ENCODE measurements around the gene HDAC4.
"Not testable (repeated sequence)": the region's sequence is repeated elsewhere in the genome, so short reads cannot be mapped to it uniquely, and the experiment has no call there.

Gene HDAC4

DNA sequence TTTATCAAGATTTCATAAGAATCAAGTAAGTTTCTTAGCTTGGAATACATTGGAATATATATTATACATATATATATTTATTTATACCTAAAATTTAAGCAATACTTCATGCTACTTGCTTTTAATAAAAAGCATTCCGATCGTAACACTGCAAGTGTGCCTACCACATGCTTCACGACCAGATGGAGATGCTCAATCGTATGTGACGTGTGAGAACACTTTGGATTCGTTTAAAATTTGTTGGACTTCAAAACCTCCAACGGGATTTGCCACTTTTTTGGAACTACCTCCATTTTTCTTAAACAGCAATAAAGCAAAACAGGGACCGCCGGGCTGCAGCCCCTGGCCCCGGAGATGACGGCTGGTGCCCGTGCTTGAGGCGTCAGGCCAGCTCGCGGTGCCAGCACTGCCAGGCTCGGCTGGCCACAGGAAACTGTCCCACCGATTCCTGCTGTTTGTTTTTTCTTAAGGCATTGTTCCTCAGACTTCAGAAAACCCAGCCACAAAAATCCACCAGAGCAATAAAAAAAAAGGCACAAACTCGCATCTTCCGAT is 348.9 kb downstream of the HDAC4 start:
- no peak for DNase-seq

DNA sequence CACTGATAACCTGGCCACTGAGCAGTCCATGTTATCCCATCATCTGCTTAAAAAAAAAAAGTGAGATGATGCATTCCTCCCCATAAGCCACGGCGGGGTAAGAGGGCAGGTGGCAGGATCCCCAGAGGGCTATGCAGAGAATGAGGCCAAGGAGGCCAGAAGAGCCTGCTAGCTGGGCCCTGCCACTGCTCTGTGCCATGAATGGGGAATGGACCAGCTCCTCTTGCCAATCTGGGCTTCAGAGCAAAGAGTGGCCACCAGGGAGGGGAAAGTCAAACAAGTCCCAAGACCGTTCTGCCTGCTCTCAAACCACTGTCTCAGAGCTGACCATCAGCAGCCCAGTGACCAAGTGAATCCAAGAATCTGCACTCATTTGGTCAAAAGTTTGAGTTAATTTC is 350.6 kb downstream of the HDAC4 start:
- no peak for DNase-seq

DNA sequence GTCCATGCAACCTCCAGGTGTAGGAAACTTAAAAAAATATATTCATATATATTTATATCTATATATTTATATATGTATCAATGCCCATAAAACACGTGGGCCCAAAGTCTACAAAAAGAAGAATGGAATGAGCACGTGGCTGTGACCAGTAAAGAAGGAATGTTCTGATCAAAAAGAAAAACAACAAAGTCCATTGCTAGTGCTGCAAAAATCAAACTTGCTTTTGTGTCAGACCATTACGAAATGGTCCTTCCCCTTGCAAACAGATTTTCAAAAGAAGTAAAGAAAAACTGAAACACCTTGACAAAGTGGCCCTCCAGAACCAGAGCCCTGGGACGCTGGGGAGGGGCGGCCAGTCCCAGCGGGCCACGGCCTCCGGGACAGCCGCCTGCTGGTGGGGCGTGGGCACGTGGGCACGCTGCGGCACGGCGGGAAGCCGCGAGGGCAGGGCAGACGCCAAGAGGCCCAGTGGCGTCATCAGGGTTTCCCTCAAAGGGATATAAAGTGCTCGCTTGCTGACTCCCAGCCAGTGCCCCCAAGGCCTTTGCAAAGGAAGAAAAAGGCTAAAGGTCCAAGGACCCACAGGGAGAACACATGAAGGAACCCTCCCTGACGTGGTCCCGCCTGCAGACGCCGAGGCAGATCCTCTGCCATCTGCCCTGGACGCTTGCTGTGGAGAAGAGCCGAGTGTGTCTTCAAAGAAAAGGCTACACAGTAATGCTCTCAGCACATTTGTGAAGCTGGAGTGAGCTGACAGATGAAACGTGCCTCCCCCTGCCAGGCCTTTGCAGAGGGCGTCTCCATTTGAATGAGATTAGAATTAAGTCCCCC is 351.2 kb downstream of the HDAC4 start:
- DNase-seq: no peak

DNA sequence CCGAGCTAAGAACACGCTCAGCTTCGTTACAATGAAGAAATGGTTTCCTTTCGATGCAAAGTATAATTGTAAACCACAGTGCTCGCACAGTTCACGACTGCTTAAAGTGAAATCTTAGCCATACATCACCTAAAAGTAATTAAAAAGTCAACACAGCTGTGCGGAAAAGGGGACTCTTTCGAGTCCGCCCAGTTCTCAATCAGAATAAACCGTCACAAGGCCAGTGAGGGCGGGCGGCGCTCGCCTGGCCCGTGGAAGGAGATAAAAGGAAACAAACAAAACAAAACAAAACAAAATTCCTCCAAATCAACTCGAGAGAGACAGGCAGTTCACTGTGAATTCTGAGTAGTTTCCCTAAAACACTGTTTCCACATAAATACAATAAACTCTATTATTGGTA is 352.1 kb downstream of the HDAC4 start:
- no peak for DNase-seq

DNA sequence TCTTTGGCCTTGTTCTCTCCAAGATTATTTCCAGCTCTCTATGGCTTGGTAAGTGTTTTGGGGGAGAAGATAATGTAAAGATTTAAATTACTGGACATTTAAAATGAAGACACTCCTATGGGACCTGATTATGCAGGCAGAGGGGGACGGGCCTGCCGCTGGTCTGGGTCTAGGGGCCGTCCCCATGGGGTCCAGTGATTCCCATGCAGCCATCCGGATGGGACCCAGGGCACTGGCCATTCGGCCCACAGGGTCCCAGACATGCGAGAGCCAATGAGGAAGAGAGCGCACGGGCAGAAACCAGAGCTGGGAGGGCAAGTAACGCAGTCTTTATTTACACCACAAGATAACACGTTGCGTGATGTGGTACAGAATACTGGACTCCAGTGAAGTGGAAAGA is 353.0 kb downstream of the HDAC4 start:
- DNase-seq: no peak

DNA sequence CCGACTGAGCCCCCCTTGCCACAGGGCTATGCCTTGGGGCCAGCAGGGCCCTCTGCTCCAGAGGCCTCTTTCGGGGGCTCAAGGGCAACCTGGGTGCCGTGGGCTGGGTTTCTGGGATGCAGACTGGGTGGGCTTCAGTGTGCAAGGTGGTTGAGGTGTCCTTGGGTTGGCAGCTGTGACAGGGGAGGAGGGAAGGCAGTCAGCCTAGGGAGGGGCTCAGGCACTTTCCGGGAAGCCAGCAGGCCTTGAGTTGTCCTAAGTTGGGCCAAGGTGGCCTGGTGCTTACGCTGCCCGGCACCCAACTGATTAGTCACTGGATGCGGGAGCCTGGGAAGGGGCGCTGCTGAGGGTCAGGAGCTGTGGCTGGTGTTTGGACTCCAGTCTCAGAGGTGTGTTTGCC is 353.4 kb downstream of the HDAC4 start:
- DNase-seq: no peak

DNA sequence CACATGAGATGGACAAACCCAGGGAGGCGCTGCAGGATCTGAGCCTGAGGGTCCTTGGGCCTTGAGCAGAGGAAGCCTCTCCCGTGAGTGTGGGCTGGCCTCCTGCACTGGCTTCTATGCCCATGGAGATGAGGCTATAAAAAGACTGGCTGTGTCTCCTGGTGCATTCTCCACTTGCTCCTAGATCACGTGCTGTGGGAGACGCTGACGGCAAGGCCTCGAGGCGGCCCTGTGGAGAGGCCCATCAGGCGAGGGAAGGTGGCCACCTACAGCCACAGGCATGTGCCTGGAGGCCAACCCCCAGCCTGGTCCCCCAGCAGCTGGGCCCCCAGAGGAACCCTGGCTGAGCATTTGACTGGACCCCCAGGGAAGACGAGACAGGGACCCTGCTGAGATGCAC is 354.0 kb downstream of the HDAC4 start:
- no peak for DNase-seq

DNA sequence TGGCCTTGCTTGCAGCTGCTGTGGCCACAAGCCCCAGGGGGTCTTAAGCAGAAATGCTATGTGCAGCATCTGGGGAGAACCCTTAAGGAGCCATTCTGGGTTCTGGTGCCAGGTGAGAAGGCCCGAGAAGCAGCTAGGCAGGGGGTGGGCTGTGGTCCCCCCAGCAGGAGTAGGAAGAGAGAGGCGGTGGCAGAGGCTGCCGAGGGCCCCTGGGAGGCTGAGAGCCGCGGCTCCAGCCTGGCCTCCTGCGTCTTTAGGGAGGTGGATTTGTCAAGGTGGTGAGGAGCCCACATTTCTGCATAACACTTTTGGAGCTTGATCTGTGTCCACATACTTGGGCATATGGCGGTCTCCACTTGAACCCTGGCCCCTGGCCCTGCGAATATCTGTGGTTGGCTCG is 356.5 kb downstream of the HDAC4 start:
- no peak for DNase-seq

DNA sequence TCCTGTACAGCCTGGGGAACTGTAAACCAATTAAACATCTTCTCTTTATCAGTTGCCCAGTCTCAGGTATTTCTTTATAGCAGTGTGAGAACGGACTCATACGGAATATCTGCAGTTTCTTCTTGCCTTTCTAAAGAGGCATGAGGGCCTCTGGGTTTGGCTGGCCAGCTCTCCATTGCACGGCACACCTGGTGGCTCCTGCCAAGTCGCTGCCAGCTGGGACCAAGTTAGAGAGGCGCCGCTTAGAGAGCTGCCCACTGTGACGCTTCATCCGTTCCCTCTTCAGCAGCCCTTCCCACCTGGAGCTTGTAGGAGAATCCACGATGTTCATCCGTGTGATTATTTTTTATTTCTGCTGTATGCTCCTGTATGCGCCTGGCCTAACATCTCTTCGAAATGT is 357.5 kb downstream of the HDAC4 start:
- DNase-seq: no peak

DNA sequence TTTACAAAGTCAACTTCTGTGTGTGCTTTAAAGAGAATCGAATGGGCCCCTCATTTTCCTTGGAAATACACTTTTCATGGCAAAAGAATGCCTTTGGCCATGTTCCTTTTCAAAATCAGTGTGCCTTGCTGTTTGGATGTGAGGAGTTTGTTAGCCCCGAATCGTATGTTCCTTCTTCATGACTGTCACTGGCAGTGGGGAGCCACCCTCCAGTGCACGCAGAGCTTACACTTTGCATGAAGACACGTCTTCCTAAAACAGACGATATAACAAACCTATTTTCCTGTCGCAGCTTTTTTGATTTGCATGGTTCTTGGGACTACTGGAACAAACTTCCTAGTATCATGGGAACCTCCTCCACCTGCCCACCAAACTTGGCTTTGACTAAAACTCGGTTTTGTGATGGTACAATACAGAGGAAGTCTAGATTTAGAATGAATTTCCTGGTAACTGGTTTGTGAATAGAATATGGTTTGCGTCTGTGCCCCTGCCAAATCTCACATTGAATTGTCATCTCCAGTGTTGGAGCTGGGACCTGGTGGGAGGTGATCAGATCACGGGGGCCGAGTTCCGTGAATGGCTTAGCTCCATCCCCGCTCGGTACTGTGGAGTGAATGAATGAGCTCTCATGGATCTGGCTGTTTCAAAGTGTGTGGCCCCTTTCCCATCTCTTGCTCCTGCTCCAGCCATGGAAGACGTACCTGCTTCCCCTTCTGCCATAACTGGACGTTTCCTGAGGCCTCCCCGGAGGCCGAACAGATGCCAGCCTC is 358.1 kb downstream of the HDAC4 start:
- DNase-seq: no peak

DNA sequence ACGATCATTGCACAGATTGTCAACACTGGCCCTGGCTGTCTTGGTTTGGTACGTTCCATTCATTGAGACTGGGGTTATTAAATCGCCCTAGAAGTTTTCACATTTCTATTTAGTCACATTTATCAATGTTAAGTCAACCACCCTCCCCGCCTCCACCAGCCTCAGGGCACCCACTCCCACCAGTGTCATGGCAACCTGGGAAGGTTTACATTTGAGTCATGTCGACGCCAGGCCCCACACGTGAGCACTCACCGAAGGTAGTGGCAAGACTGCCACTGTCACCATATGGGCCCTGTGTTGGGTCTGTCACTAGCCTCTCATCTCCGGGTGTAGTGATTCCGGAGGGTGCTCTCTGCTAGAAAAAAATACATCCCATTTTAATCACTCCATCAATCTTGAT is 358.8 kb downstream of the HDAC4 start:
- DNase-seq: no peak

DNA sequence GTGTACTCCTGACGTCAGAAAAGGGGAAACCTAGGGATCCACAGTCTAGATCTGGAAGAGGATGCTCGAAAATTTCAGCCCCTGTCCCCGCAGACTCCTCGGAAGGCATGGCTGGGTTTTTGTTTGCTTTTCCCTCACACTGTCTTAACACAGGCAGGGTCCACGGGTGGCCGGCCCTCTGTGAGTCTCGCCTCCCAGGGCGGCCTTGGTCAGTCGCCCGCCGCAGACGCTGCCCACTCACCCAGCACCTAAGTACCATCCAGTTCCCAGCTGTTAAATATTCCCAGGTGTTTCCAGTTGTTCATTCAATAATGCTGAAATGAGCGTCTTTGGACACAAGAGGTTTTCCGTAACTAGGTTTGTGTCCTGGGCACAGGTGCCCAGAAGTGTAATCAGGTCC is 359.8 kb downstream of the HDAC4 start:
- DNase-seq: no peak

DNA sequence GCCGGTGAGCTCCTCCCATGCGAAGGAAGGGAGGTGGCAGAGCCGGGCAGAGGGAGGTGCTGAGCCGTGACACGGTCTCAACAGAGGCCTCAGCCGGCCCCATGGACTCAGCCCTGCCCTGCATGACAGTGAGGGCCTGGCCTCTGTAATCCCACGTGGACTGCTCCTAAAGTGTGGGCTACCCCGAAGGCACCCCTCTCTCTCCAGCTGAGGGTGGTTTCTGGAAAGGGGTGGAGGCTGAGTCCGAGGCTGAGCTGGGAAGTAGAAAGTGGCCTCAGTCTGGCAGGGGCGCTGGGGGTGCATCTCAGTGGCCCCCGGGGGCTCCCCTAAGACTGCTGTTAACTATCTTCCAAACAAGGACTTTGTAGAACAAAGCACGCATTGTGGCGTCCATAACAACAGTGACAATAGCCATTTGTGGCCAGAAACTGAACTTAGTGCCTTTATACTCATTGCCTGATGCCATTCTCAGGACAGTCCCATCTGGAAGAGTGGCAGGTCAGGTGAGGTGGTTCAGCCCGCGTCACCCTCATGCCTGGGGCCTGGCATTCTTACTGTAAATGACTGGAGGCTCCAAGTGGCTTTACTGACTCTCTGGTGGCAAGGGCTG is 360.6 kb downstream of the HDAC4 start:
- DNase-seq: no peak

DNA sequence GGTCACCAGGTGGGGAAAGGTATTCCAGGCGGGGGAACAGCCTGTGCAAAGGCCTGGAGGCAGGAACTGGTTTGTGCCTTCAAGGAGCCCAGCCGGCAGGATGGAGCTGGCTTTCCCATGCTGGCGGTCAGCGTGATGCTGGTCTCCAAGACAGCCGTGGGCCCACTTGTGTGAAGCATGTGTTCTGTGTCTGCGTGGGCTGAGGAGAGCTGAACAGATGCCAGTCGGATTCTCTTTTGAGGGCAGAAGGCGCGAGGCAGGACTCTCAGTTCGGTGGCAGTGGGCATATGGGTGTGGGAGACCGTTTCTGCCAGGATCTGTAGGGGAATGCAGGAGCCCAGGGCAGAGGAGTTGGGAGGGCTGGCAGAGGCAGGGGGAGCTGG is 361.4 kb downstream of the HDAC4 start:
- DNase-seq: no peak

DNA sequence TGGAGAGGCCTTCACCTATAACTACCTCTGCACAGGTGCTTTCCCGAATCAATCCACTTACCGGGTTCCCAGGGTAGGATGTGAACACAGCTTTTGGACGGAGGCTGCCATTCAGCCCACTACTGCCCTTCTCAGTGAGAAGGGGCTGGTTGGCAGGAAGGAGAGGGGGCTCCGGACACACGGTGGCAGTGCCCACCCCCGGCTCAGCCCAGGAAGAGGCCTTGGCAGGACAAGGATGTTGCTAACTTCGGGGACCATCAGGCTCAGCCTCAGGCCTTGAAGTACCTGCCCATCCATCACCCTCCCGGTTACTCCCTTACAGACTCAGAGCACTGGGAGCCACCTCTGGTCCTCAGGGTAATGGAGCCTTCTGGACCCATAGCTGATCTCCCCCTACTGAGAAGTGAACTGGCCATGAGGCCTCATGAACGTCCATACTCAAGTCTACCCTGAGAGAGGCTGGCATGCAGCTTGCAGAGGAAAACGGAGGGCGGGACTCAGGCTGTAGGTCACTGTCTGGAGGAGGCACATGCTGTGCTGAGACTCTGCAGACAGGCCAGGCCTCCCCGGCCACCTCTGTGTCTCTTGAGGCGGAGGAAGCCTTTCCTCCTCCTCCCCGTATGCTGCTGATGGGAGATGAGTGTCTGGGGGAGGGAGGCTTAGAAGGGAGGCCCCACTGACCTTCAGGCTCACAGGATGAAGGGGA is 361.9 kb downstream of the HDAC4 start:
- DNase-seq: no peak

DNA sequence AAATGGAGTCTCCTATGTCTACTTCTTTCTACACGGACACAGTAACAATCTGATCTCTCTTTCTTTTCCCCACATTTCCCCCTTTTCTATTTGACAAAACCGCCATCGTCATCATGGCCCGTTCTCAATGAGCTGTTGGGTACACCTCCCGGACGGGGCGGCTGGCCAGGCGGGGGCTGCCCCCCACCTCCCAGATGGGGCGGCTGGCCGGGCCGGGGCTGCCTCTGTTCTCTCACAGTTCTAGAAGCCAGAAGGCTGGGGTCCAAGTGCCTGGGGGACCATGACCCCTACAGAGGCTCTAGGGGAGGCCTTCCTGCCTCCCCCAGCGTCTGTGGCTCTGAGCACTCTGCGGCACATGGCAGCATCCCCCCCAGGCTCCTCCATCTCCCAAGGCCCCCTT is 362.5 kb downstream of the HDAC4 start:
- DNase-seq: not testable (repeated sequence)

DNA sequence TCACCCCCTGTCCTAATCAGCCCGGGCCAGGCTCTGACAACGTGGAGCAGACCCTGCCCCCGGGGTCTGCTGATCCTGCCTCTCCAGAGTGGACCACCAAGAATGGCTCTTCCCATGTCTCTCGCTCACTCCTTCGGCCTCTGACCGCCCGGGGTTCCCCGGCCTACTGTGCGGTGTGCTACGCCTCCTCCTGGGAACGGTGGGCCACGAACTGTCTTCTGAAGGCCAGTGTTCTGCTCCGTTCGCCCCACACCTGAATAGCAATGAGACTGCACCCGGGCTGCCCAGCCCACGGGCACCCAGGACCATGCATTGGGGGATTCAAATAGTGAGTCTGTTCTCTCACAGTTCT is 363.3 kb downstream of the HDAC4 start:
- no peak for DNase-seq

DNA sequence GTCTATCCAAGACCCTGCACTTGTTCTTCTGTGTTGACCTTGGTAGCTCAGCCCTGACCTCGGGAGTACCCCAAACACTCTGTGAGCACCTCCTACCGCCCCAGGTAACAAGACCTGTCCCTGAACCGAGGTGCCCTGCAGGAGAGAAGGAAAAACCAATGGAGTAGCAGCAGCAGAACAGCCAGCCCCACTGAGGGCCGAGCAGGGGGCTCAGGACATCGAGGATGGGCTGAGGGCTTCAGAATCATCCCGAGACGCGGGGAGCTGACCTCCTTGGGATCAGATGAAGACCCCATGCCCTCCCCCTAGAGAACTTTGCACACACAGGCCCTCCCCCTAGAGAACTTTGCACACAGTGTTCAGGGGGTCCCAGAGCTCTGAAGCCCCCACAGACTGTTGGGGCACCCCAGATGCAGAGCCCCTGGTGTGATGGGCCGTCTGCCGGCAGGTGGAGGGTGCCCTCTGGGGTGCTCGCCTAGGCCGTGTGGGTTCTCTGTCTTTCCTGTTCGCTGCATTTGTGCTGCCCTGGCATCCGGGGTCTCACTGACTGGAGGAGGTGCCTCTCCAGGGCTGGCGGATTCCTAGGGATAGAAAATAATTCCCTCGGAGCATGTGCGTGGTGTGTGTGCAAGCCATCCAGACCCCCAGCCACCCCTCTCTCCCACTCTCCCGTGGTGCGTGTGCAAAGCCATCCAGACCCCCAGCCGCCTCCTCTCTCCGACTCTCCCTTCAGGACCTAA is 363.8 kb downstream of the HDAC4 start:
- no peak for DNase-seq

DNA sequence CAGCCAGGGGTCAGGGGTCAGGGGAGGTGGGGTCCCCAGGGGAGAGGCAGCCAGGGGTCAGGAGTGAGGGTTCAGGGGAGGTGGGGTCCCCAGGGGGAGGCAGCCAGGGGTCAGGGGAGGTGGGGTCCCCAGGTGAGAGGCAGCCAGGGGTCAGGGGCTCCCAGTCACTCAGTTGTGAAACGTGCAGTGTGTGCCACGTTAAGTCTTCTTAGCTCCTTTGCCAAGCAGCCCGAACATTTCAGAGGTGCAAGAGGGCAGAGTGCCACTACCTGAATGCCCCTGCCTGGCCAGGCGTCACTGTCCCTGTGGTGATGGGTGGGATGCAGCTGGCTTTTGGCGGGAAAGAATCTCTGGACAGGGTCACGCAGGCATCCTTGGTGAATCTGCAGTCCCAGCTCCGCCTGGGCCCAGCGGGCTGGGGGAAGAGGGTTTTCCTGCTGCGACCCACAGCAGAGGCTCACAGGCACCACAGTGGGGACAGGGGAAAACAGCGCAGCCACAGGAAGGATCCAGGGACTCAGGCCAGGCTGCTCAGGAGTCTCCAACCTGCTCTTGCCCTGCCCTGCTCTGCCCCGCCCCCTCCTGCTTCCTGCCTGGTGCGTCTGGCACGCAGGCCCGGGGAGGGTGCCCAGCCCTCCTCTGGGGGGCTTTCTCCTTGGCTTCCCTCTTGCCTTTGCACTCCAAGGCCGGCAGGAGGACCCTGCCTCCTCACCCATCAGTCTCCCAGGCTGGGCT is 364.7 kb downstream of the HDAC4 start:
- no peak for DNase-seq

DNA sequence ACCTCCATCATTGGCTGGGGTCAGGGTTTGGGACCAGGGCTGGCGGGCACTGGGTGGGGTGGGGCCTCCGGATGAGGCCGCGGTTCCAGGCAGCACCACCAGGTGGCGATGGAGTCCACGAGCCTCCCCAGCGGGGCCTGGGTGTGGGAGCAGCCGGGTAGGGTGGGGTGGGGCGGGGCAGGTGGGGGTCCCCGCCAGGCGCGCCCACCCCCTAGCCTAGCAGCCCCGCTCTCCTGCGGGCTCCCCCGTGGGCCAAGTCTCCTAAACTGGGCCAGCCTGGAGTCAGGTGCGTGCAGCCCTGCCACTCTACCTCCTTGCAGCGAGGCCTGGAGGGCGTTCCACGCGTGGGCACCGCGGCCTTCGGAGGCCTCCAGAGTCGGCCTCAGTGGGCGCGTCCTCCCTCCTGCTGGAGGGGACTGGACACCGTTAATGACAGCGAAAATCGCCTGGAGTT is 365.4 kb downstream of the HDAC4 start:
- DNase-seq: no peak

DNA sequence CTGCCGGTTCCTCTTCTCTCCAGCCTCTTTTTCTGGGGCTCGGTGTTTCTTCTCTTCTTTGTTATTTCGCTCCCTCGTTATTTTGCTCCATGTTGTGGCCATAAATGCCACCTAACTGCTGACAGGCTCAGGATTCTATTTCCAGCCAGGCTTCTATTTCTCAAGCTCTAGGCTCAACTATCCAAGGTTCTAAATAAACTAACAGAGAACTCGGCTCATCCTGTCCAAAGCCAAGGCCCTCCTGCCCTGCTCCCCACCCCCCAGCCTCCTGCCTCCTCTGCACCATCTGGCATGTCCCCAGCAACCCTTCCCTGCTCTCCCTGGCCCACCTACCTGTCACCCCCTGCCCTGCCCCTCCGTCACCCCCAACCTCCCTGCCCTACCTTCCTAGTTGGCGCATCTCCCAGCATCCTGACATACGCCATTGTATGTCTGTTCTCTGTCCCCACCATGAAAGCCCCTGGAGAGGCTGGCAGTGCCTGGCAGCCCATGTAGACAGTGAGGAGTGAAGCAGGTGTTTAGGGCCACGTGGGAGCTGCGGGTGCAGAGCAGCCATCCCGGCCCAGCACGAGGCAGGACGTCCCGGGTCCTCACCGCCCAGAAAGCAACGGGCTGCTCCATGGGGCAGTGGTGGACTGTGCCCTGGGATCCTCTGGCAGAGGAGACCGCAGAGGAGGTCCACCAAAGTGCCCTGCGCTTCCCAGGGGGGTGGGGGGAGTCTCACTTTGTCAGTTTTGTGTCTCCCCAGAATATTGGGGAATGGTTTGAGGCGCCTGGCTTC is 366.1 kb downstream of the HDAC4 start:
- no peak for DNase-seq

Data from T1000 (cell line).